B cell (primary cell): ENCODE results near the gene MSX1. TPM values are rescaled to one million over a fixed set of nuclear protein-coding genes. Genes with fewer than 3 reads are reported as not detected.

Experiments
- ATAC-seq: fragments of 200-7000 bp; cut with Tn5 transposase; one replicate; pipeline ENCODE4 v1.10.0; 2021; ENCODE audit warnings: low read depth, mild to moderate bottlenecking, moderate number of reproducible peaks, moderate library complexity
- CTCF ChIA-PET: fragments of 350-600 bp; sonication (Branson Sonifier 250); formaldehyde crosslinking; loops from one replicate; lab custom pipeline; 2021; ENCODE audit warnings: antibody characterized with exemption, inconsistent platforms; lab: Charles Lee
- POLR2A ChIA-PET: fragments of 350-600 bp; sonication (Branson Sonifier 250); formaldehyde crosslinking; loops from one replicate; lab custom pipeline; 2021; ENCODE audit warnings: antibody characterized with exemption; lab: Charles Lee
- DNase-seq: peaks from one replicate; pipeline ENCODE4 v3.0.0; 2013
- H2AFZ ChIP-seq: 2 replicates; pipeline ENCODE4 v1.6.1; 2012; ENCODE audit warnings: mild to moderate bottlenecking, low read depth, low read length; ENCODE audit not compliant: insufficient read depth, poor library complexity, severe bottlenecking
- H3K27ac ChIP-seq, 2 donors: 1 replicate in 1 of 2; 2 replicates in 1 of 2; pipeline ENCODE4 v1.5.1; 2012 to 2013; ENCODE audit warnings: low read length in 2 of 2, mild to moderate bottlenecking in 2 of 2, moderate library complexity in 1 of 2
- H3K27me3 ChIP-seq, 4 experiments: fragments of 200-600 bp in 1 of 4; sonication (generic) in 1 of 4; replicated peaks in 1 of 4; 1 replicate in 2 of 4; 2 replicates in 2 of 4; pipeline versions ENCODE4 v1.6.1 to v1.7.0; 2013 to 2016; ENCODE audit warnings: low read length in 3 of 4, mild to moderate bottlenecking in 2 of 4, mixed read lengths in 1 of 4, moderate library complexity in 1 of 4; ENCODE audit not compliant: insufficient read depth in 4 of 4, control insufficient read depth in 3 of 4; ENCODE audit errors: control extremely low read depth in 1 of 4
- H3K36me3 ChIP-seq, 2 experiments: replicated peaks in 1 of 2; 1 replicate in 1 of 2; 2 replicates in 1 of 2; pipeline versions ENCODE4 v1.6.1 to v1.7.1; 2013; ENCODE audit warnings: low read length in 1 of 2; ENCODE audit not compliant: insufficient read depth in 2 of 2, control insufficient read depth in 1 of 2; ENCODE audit errors: control extremely low read depth in 1 of 2, extremely low read depth in 1 of 2
- H3K4me1 ChIP-seq, 2 donors: fragments of 200-600 bp in 1 of 2; sonication (generic) in 1 of 2; 1 replicate in 1 of 2; 2 replicates in 1 of 2; pipeline versions ENCODE4 v1.5.1 to v1.6.1; 2013 to 2017; ENCODE audit warnings: low read length in 2 of 2; ENCODE audit not compliant: control insufficient read depth in 2 of 2, insufficient read depth in 2 of 2
- H3K4me2 ChIP-seq: replicated peaks from 2 replicates; pipeline ENCODE3; 2012; ENCODE audit warnings: mild to moderate bottlenecking, low read depth, low read length; ENCODE audit not compliant: poor library complexity, severe bottlenecking
- H3K4me3 ChIP-seq, 5 experiments: fragments of 200-600 bp in 1 of 5; sonication (generic) in 1 of 5; 1 replicate in 3 of 5; 2 replicates in 2 of 5; pipeline versions ENCODE4 v1.5.1 to v1.7.0; 2011 to 2016; ENCODE audit warnings: low read length in 4 of 5, mild to moderate bottlenecking in 4 of 5, low read depth in 2 of 5, control low read depth in 1 of 5, moderate library complexity in 1 of 5; ENCODE audit not compliant: insufficient read depth in 1 of 5; ENCODE audit errors: control extremely low read depth in 1 of 5, extremely low read depth in 1 of 5
- H3K79me2 ChIP-seq: fragments of 200-600 bp; sonication (generic); one replicate; pipeline ENCODE4 v1.6.0; 2016; ENCODE audit warnings: low read length; ENCODE audit not compliant: control insufficient read depth, insufficient read depth
- H3K9ac ChIP-seq: fragments of 200-600 bp; sonication (generic); 2 replicates; pipeline ENCODE4 v1.6.1; 2017; ENCODE audit warnings: mild to moderate bottlenecking, low read length, moderate library complexity
- H3K9me3 ChIP-seq, 3 donors: one replicate each; pipeline versions ENCODE4 v1.6.1 to v1.7.1; 2013; ENCODE audit warnings: low read length in 2 of 3; ENCODE audit not compliant: control insufficient read depth in 2 of 3, insufficient read depth in 1 of 3; ENCODE audit errors: control extremely low read depth in 1 of 3
- H4K20me1 ChIP-seq: 2 replicates; pipeline ENCODE4 v1.6.0; 2012; ENCODE audit warnings: mild to moderate bottlenecking, low read length; ENCODE audit not compliant: insufficient read depth, control insufficient read depth, poor library complexity, severe bottlenecking
- H3K27ac Mint-ChIP-seq: one replicate; pipeline ENCODE4 v1.8.0; 2021; ENCODE audit warnings: mixed read lengths
- H3K27me3 Mint-ChIP-seq: one replicate; pipeline ENCODE4 v1.8.0; 2021; ENCODE audit warnings: mixed read lengths
- H3K4me1 Mint-ChIP-seq: one replicate; pipeline ENCODE4 v1.8.0; 2021; ENCODE audit warnings: mixed read lengths
- H3K4me3 Mint-ChIP-seq: one replicate; pipeline ENCODE4 v1.8.0; 2021; ENCODE audit warnings: mixed read lengths
- H3K9me3 Mint-ChIP-seq: one replicate; pipeline ENCODE4 v1.8.0; 2022; ENCODE audit warnings: mixed read lengths; ENCODE audit not compliant: insufficient read depth
- EZH2 ChIP-seq: IDR thresholded peaks from 2 replicates; pipeline ENCODE4 v1.6.1; 2012; ENCODE audit warnings: borderline replicate concordance, low read depth, mild to moderate bottlenecking, moderate library complexity, low read length; ENCODE audit not compliant: insufficient read depth, poor library complexity, severe bottlenecking
- WGBS: methylation state at CpG from one replicate; pipeline ENCODE4 v1.1.5; 2013; ENCODE audit warnings: missing lambda C conversion rate; ENCODE audit not compliant: insufficient coverage; 5-methylcytosine and 5-hydroxymethylcytosine counted together
- intact Hi-C: fragments of 100-400 bp; cut with micrococcal nuclease; formaldehyde crosslinking; loops from one replicate; pipeline ENCODE4 v1.10.0; 2022
- polyA plus RNA-seq: library from polyadenylated mRNA; depleted of rRNA; stranded (reverse); fragments of >200 nt; gene quantifications from 2 replicates; pipeline ENCODE4 v1.2.3, GENCODE V29; 2012
- total RNA-seq, 2 donors: library from RNA; stranded (reverse); fragments of 120-200 nt in 1 of 2; gene quantifications; 1 replicate in 1 of 2; 2 replicates in 1 of 2; pipeline versions ENCODE4 v1.2.3 to v1.2.4, GENCODE V29; 2013 to 2022
- TF ChIP-seq, protein P1 (sequence below): fragments of 200-600 bp; IDR thresholded peaks from one replicate; pipeline ENCODE4 v1.8.0; 2022; ENCODE audit warnings: antibody characterized with exemption, mild to moderate bottlenecking

MSX1 gene
- total and polyA plus RNA-seq, 2 donors (not counting 1 experiment from before 2014, with no cell fraction given), result 0.09 TPM; not detected in 1

DNA sequence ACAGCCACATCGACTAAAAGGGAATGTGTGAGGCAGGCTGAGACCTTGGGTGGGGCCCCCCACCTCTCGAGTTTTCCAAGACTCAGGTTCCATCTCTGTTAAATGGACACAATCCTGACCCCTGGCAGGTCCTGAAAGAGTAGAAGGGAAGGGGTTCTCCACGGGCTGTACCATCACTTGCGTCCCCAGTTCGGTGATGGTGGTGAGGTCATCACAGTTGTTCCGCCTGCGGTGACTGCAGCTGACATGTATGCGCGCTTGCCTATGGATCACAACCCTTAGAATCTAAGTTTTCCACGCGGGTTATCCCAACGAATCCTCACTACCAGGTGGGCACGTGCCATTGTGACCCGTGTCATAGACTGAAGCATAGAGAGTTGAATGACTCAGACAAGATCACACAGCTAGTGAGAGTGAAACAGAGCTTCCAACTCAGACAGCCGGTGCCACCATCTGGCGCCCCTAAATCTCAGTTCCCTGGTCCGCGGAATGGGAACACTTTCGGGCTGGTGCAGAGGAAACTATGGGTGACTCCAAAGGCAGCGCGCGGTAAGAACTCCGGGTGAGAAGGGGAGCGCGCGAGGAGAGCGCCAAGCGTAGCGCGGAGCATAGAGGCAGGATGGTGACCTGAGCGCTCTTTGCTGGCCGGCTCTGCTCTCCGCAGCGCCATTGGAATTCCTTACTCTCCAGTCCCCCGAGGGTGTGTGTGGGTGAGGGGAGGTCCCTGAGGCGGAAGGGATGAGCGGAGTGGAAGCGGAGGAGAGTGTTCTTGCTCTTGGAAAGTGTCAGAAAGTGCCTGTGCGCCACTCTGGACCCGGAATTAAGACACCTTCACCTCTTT, 10.5 kb downstream of the MSX1 start:
- Histone ChIP-seq H3K9ac (no peak overlapping the region), H3K27me3 (peaks cover 0 to 100% (median 77%) of the 10 kb centered on the region in 4 experiments), H3K4me3 (no peak overlapping the region), H3K27ac (no peak overlapping the region), H3K9me3 (peaks cover 0 to 97% (median 38%) of the 10 kb centered on the region in 3 donors), H3K36me3 (no peaks in the 10 kb centered on the region), H3K4me1 (peaks cover 36 to 74% of the 10 kb centered on the region in 2 donors), H2AFZ (no peak overlapping the region), H4K20me1 (no peaks in the 10 kb centered on the region), H3K79me2 (no peaks in the 10 kb centered on the region), H3K4me2 (no peak overlapping the region)
- peak; percentile 50 for DNase-seq
- TF ChIP-seq EZH2, result no peak
- TF ChIP-seq, protein P1, sequence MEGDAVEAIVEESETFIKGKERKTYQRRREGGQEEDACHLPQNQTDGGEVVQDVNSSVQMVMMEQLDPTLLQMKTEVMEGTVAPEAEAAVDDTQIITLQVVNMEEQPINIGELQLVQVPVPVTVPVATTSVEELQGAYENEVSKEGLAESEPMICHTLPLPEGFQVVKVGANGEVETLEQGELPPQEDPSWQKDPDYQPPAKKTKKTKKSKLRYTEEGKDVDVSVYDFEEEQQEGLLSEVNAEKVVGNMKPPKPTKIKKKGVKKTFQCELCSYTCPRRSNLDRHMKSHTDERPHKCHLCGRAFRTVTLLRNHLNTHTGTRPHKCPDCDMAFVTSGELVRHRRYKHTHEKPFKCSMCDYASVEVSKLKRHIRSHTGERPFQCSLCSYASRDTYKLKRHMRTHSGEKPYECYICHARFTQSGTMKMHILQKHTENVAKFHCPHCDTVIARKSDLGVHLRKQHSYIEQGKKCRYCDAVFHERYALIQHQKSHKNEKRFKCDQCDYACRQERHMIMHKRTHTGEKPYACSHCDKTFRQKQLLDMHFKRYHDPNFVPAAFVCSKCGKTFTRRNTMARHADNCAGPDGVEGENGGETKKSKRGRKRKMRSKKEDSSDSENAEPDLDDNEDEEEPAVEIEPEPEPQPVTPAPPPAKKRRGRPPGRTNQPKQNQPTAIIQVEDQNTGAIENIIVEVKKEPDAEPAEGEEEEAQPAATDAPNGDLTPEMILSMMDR, result no peak
- no peaks in the 10 kb centered on the region for H3K9me3 Mint-ChIP-seq
- peak overlapping the region; percentile 39 for H3K4me3 Mint-ChIP-seq
- peaks cover 71% of the 10 kb centered on the region for H3K27me3 Mint-ChIP-seq
- POLR2A ChIA-PET, result no interaction called here
- intact Hi-C loops, result loop anchor here (1.0 to 5.0 kb wide), 2 partner anchors 12 to 72 kb away; no protein-coding TSS in a partner anchor
- peak overlapping the region; percentile 82 for H3K27ac Mint-ChIP-seq
- CTCF ChIA-PET, result no interaction called here
- peaks cover 31% of the 10 kb centered on the region for H3K4me1 Mint-ChIP-seq
- WGBS, result 12% methylated on average over 36 of the region's 40 CpGs
- ATAC-seq, result no peak
